Measurements from ENCODE around the gene CD164L2. TPM values are rescaled to one million over a fixed set of nuclear protein-coding genes. Genes with fewer than 3 reads are reported as not detected.
"Not testable (repeated sequence)": the region's sequence is repeated elsewhere in the genome, so short reads cannot be mapped to it uniquely, and the experiment has no call there.

CD164L2 gene
- total and polyA plus RNA-seq, 2 donors (not counting 1 experiment from before 2014, with no cell fraction given): not detected

DNA sequence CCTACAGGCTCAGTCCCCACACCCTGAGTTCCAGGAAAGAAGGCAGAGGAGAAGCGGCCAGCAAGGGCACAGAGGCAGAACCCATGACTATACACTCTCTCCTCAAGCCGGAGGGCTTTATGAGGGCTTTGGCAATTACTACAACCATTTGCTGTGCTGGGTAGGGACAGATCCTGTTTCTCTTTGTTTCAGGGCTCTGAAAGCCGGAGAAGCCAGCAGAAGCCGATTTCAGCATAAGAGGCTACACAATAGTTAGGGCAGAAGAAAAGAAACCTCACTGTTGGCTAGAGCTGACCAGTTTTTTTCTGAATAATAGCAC is 23.2 kb upstream of the CD164L2 start:
- H3K4me3 Mint-ChIP-seq: no peak overlapping the region
- WGBS (ENCODE audit: insufficient coverage): 100% methylated on average over 2 of the region's 4 CpGs

DNA sequence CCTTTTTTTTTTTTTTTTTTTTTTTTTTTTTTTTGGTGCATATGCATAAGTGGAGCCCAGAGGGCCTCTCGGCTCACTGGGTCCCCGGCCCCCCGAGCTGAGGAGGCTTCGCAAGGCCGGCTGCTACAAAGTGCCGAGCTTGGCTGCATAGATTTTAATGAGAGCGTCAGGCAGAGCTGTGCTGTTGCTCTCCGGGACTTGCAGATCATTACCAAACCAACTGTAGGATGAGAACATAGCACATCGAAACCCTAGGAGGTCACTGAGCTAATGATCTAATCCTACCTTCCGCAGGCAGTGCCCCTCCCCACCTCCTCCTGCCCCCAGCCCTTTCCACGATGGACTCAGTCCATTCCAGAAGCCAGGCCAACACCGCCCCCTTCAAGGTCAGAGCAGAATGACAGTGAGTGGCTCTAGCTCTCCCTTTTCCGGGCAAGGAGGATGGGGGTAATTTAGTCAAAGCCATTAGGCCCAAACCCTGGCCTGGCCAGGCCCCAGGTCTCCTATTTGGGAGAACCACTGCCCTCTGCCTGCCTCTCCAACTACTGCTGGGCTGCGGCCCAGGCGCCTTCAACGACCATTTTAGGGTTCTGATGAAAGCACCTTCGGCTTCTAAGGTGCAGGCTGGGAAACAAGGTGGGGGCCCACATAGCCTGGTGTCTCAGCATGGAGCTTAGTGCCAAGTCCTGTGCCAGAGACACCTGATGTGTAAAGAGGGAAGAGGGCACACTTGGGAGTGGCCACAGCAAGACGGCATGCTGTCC is 22.6 kb upstream of the CD164L2 start:
- H3K4me1 ChIP-seq (ENCODE audit: control insufficient read depth in 2 of 2, insufficient read depth in 2 of 2, low read length in 2 of 2): peaks cover 47 to 66% of the 10 kb centered on the region in 2 donors
- H2AFZ ChIP-seq (ENCODE audit: insufficient read depth, low read depth, low read length, poor library complexity, severe bottlenecking); H3K4me3 ChIP-seq (ENCODE audit: control extremely low read depth in 1 of 5, extremely low read depth in 1 of 5, insufficient read depth in 1 of 5, low read depth in 2 of 5, low read length in 4 of 5); H3K4me3 Mint-ChIP-seq; H3K27me3 ChIP-seq (replicated peaks in 1 of 4; ENCODE audit: control extremely low read depth in 1 of 4, control insufficient read depth in 3 of 4, insufficient read depth in 4 of 4, low read length in 3 of 4); H4K20me1 ChIP-seq (ENCODE audit: control insufficient read depth, insufficient read depth, low read length, poor library complexity, severe bottlenecking); H3K79me2 ChIP-seq (ENCODE audit: control insufficient read depth, insufficient read depth, low read length); H3K4me2 ChIP-seq (replicated peaks; ENCODE audit: low read depth, low read length, poor library complexity, severe bottlenecking); ATAC-seq (ENCODE audit: low read depth); H3K9me3 Mint-ChIP-seq (ENCODE audit: insufficient read depth); H3K27me3 Mint-ChIP-seq; H3K9me3 ChIP-seq (ENCODE audit: control extremely low read depth in 1 of 3, control insufficient read depth in 2 of 3, insufficient read depth in 1 of 3, low read length in 2 of 3); H3K9ac ChIP-seq (ENCODE audit: low read length); POLR2A ChIA-PET; DNase-seq; intact Hi-C loops (cut with micrococcal nuclease): not testable (repeated sequence)
- 93% methylated on average over 13 of the region's 18 CpGs for WGBS (ENCODE audit: insufficient coverage)
- Mint-ChIP-seq H3K4me1 (peaks cover 59% of the 10 kb centered on the region), H3K27ac (peak overlapping the region; percentile 75)
- peaks cover 8 to 39% of the 10 kb centered on the region in 2 experiments for H3K36me3 ChIP-seq (replicated peaks in 1 of 2; ENCODE audit: control extremely low read depth in 1 of 2, control insufficient read depth in 1 of 2, extremely low read depth in 1 of 2, insufficient read depth in 2 of 2, low read length in 1 of 2)
- peak overlapping the region in 1 of 2 donors; percentile 75 for H3K27ac ChIP-seq (ENCODE audit: low read length in 2 of 2)
- CTCF ChIA-PET: interaction anchor here (0.6 to 5.6 kb wide), 7 partner anchors 10 to 199 kb away, joined by 3 to 114 read pairs (median 4); partner anchors contain the start of gene AHDC1

More for the DNA sequence above, 23.2 kb upstream of the CD164L2 start:
- Mint-ChIP-seq H3K4me1 (peaks cover 60% of the 10 kb centered on the region), H3K27ac (peak overlapping the region; percentile 75), H3K9me3 (ENCODE audit: insufficient read depth) (no peaks in the 10 kb centered on the region), H3K27me3 (no peaks in the 10 kb centered on the region)
- peaks cover 8 to 44% of the 10 kb centered on the region in 2 experiments for H3K36me3 ChIP-seq (replicated peaks in 1 of 2; ENCODE audit: control extremely low read depth in 1 of 2, control insufficient read depth in 1 of 2, extremely low read depth in 1 of 2, insufficient read depth in 2 of 2, low read length in 1 of 2)
- TF ChIP-seq, protein P1, sequence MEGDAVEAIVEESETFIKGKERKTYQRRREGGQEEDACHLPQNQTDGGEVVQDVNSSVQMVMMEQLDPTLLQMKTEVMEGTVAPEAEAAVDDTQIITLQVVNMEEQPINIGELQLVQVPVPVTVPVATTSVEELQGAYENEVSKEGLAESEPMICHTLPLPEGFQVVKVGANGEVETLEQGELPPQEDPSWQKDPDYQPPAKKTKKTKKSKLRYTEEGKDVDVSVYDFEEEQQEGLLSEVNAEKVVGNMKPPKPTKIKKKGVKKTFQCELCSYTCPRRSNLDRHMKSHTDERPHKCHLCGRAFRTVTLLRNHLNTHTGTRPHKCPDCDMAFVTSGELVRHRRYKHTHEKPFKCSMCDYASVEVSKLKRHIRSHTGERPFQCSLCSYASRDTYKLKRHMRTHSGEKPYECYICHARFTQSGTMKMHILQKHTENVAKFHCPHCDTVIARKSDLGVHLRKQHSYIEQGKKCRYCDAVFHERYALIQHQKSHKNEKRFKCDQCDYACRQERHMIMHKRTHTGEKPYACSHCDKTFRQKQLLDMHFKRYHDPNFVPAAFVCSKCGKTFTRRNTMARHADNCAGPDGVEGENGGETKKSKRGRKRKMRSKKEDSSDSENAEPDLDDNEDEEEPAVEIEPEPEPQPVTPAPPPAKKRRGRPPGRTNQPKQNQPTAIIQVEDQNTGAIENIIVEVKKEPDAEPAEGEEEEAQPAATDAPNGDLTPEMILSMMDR (IDR thresholded peaks at IDR 0.05): no peak
- TF ChIP-seq EZH2 (IDR thresholded peaks at IDR 0.05; ENCODE audit: borderline replicate concordance, insufficient read depth, low read depth, low read length, poor library complexity, severe bottlenecking): no peak
- no peak overlapping the region for H3K4me2 ChIP-seq (replicated peaks; ENCODE audit: low read depth, low read length, poor library complexity, severe bottlenecking)
- POLR2A ChIA-PET: no interaction called here
- H3K9ac ChIP-seq (ENCODE audit: low read length): no peak overlapping the region
- H2AFZ ChIP-seq (ENCODE audit: insufficient read depth, low read depth, low read length, poor library complexity, severe bottlenecking): no peak overlapping the region
- ATAC-seq (ENCODE audit: low read depth) (no peak), DNase-seq (no peak)
- peak overlapping the region in 1 of 2 donors; percentile 75 for H3K27ac ChIP-seq (ENCODE audit: low read length in 2 of 2)
- peaks cover 4% of the 10 kb centered on the region for H3K79me2 ChIP-seq (ENCODE audit: control insufficient read depth, insufficient read depth, low read length)
- H3K4me1 ChIP-seq (ENCODE audit: control insufficient read depth in 2 of 2, insufficient read depth in 2 of 2, low read length in 2 of 2): peaks cover 47 to 62% of the 10 kb centered on the region in 2 donors
- no peaks in the 10 kb centered on the region for H3K27me3 ChIP-seq (replicated peaks in 1 of 4; ENCODE audit: control extremely low read depth in 1 of 4, control insufficient read depth in 3 of 4, insufficient read depth in 4 of 4, low read length in 3 of 4)
- H3K4me3 ChIP-seq (ENCODE audit: control extremely low read depth in 1 of 5, extremely low read depth in 1 of 5, insufficient read depth in 1 of 5, low read depth in 2 of 5, low read length in 4 of 5): no peak overlapping the region
- peaks cover 10% of the 10 kb centered on the region for H4K20me1 ChIP-seq (ENCODE audit: control insufficient read depth, insufficient read depth, low read length, poor library complexity, severe bottlenecking)
- H3K9me3 ChIP-seq (ENCODE audit: control extremely low read depth in 1 of 3, control insufficient read depth in 2 of 3, insufficient read depth in 1 of 3, low read length in 2 of 3): no peaks in the 10 kb centered on the region
- intact Hi-C loops (cut with micrococcal nuclease): no loop called here
- CTCF ChIA-PET: interaction anchor here (0.9 to 3.7 kb wide), 2 partner anchors 9 to 257 kb away, joined by 3 to 23 read pairs; no protein-coding TSS in a partner anchor
